Measurements from ENCODE around the gene CCDC148.
A peak's percentile ranks its signal among the peaks of the same experiment; 100 is the strongest.

CCDC148 gene

GRCh38 chr2:158414538-158414937 is 42.0 kb downstream of the CCDC148 start:
- DNase-seq: no peak
- no peak for ATAC-seq

- no peak for ATAC-seq
- DNase-seq: no peak
These were observed 43.0 kb downstream of the CCDC148 start for GRCh38 chr2:158413581-158413980.

DNA sequence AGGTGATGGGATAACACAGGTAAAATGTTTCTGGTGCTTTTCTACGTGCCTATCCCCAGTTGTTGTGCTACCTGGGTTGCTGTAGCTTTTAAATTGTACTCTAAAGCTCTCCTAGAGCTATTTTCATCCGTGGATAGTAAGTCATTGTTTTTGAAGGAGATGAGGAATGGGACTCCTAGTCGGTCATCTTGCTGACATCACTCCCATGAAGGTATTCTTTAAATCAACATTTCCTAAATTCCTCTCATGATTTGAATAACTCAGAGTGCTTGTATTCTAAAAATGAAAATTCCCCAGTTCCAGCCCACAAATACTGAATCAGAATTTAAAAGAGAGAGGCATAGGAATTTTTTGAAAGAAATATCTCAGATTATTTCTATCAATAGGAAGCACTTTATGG is 44.3 kb downstream of the CCDC148 start:
- no peak for DNase-seq
- ATAC-seq: no peak

DNA sequence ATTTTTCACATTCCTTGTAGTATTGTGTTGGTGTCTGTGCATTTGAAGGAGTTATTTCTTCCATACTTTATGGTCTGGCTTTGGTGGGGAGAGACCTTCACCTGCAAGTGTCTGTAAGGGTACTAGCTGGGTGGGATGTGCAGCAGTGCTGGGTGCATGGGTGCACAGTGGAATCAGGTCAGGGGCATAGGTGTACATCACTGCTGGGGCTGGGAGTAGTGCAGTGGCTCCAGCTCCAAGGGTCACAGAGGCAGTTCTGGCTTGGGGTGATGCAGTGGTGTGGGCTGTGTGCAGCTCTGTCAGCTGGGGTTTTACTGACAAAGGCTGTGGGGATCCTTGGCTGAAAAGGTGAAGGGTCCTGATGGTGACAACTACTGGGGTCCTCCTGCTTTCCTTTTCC is 44.8 kb downstream of the CCDC148 start:
- DNase-seq: no peak
- ATAC-seq: no peak

DNA sequence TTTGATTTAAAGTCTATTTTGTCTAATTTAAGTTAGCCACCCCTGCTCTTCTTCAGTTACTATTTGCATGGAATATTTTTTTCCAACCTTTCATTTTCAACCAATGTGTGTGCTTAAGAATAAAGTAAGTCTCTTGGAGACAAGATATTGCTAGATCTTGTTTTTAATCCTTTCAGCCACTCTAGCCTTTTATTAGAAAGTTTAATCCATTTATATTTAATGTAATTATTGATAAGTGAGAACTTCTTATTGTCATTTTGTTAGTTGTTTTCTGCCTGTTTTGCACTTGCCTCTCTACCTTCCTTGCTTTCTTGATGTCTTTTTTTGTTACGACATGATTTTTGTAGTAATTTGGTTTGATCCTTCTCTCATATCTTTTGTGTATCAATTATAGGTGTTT is 46.4 kb downstream of the CCDC148 start:
- ATAC-seq (no peak), DNase-seq (no peak)

- ATAC-seq (no peak), DNase-seq (no peak)
These were observed 49.5 kb downstream of the CCDC148 start for GRCh38 chr2:158407031-158407430.

GRCh38 chr2:158405341-158405740 is 51.2 kb downstream of the CCDC148 start:
- ATAC-seq: no peak
- DNase-seq: no peak

DNA sequence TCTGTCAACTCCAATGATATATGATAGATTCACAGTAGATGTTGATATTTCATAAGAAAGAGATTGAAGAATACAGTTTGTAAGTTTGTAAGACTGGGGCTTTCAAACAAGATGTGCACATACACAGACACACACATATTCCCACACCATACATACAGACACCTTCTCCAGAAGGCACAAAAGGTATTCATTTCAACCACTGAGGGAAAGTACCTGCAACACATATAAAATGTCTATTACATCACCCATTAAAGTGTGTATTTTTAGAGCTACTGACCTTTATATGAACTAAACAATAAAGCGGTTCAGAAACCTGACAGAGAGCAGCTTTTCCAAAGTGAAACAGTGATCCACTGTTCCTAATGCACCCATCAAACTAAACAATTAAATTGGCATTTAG is 53.3 kb downstream of the CCDC148 start:
- no peak for ATAC-seq

DNA sequence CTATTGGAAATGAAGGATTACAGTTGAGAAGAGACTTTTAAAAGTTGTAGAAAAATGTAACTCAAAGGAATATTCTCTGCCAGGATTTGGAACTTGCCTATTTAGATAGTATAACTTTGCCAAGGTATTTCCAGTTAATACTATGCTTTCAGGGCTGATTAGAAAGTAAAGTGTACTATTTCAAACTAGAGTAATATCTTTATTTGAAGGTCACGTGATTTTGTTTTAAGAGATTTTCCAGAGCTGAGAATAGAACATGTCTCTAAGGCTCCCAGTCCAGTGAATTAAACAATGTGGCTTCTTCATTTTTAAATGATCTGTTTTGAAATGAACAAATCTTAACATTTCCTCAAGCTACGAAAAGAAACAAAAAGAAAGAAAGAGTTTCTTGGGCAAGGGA is 53.9 kb downstream of the CCDC148 start:
- ATAC-seq (no peak), DNase-seq (no peak)

More for the DNA sequence above, 53.3 kb downstream of the CCDC148 start:
- no peak for DNase-seq

DNA sequence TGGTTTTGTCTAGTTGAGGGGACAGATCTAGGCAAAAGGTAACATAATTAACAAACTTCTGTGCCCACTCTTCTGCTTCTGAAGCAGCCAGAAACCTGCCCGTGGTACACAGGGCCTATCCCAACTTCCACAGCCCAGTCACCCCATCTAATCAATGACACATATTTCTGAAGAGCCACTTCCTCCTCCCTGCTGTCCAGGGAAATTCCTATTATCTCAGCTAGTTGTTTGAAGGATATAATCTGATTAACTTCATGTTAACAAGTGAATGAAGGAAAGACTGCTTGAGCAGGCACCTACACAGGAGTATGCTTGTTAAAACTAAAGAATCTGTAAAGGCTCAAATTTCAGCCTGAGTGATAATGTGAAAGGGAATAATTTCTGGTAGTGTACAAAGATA is 61.4 kb downstream of the CCDC148 start:
- ATAC-seq (no peak), DNase-seq (no peak)

DNA sequence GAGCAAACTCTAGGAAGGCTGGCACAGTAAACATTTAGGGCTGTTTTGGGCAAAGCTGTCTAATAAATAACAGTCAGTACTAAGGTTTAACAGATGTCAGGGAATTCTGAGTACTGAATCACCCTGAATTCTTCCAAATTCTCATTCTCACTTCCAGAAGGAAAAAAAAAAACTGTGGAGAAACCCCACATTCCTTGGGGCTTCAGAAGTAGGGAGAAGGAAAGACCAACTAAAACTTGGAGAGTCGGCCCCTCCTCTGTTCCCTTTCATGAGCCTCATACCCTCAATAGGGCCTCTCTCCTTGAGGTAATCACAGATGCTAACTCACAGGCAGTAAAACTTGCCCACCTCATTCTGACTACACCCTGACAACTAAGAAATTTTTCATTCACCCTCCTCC is 62.1 kb downstream of the CCDC148 start:
- DNase-seq: no peak
- no peak for ATAC-seq

- no peak for DNase-seq
- no peak for ATAC-seq
These were observed 62.7 kb downstream of the CCDC148 start for GRCh38 chr2:158393886-158394285.

GRCh38 chr2:158392687-158393086 is 63.9 kb downstream of the CCDC148 start:
- ATAC-seq (no peak), DNase-seq (no peak)

- DNase-seq (no peak), ATAC-seq (peak; percentile 83)
These were observed 64.7 kb downstream of the CCDC148 start for GRCh38 chr2:158391876-158392275.

DNA sequence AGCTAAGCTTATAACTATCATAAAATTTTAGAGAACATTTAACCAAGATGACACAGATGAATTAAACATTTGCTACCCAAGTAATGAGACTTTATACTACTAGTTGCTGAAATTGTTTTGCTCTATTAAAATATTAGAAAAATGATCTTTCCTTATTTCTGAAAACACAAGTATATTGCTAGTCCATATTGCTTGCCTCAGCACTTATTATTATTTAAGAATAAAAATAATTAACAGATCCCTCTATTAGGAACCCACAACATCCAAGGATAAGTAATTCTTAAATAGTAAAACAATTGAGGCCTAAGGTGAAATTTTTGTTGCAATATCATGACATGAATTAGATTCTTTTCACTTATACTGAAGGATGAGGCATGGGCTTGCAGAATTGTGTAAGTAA is 65.2 kb downstream of the CCDC148 start:
- DNase-seq (no peak), ATAC-seq (no peak)

DNA sequence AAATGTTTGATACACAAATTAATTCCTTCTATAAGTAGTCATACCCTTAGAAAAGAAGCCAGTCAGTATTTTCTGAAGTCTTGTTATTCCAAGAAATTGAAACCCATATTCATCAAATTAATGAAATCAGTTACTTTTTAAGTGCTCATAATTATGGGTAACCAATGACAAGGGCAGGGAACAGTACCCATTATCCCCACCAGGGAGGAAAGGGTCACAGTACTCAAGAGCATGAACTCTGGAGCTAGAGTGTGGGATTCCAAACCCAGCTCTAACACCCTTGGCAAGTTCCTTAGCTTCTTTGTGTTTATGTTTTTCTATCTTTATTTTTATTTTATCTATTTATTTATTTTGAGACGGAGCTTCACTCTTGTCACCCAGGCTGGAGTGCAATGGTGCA is 68.4 kb downstream of the CCDC148 start:
- no peak for ATAC-seq
- no peak for DNase-seq

DNA sequence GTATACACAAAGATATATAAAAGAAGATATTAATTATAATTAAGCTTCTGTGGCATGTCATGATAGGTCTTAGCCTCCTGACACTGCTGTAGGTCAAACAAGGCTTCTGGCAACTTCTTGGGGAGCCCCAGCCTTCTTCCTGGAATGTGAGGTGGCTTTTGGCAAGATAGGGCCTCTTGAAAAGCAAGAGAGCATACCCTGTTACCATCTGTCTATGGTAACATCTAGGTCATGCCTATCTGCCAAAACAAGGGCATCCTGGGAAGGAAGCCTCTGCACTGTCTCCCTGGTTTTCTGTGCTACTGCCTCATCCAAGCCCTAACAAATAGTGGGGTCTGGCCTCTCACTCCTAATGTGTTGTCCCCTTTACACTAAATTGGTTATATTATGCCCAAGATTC is 70.9 kb downstream of the CCDC148 start:
- DNase-seq (no peak), ATAC-seq (no peak)

- DNase-seq: no peak
- no peak for ATAC-seq
These were observed 74.6 kb downstream of the CCDC148 start for GRCh38 chr2:158381978-158382377.

- no peak for ATAC-seq
- DNase-seq: no peak
These were observed 75.3 kb downstream of the CCDC148 start for GRCh38 chr2:158381205-158381604.

- ATAC-seq: no peak
- DNase-seq: no peak
These were observed 75.8 kb downstream of the CCDC148 start for GRCh38 chr2:158380746-158381145.

GRCh38 chr2:158378926-158379325 is 77.6 kb downstream of the CCDC148 start:
- no peak for ATAC-seq
- no peak for DNase-seq

DNA sequence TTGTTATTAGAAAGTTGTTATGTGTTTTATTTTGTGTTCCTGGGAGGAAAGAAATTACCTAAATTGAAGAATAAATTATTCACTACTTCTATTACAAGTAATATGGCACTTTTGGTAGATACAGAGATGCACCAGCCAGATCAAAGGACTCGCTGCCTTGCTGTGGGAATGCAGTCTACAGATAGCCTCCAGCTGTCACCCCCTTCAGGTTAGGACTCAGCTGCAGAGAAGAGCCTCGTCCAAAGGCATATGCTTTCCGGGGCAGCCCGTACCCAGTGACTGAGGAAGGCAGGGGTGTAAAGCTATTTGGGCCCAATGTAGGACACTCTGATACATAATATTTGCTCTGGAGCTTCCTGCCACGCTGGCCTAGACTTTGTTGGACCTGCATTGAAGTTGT is 90.2 kb downstream of the CCDC148 start:
- ATAC-seq (no peak), DNase-seq (no peak)

GRCh38 chr2:158359846-158360245 is 96.7 kb downstream of the CCDC148 start:
- ATAC-seq (no peak), DNase-seq (peak; percentile 10)

- ATAC-seq (no peak), DNase-seq (no peak)
These were observed 98.9 kb downstream of the CCDC148 start for GRCh38 chr2:158357699-158358098.

DNA sequence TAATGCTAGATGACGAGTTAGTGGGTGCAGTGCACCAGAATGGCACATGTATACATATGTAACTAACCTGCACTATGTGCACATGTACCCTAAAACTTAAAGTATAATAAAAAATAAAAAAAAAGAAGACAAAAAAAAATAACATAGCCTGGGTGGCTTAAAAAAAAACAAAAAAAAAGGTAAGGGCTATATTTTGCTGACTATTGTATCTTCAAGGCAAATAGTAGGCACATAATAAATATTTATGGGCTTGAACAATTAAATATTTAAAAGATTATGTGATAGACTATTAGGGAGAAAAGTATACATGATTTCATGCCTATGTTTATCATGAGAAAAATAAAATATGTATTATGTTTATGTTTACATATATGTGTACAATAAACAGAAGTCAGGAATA is 99.4 kb downstream of the CCDC148 start:
- no peak for DNase-seq
- ATAC-seq: no peak

All from stimulated activated naive CD8-positive, alpha-beta T cell treated with anti-CD3 and anti-CD28 coated beads, Interleukin-15, Interleukin-2, amounts not matched to agents 100 U/mL and 50 U/mL, for 24 hours (primary cell).